ENCODE data around the gene FRMD8.

DNA sequence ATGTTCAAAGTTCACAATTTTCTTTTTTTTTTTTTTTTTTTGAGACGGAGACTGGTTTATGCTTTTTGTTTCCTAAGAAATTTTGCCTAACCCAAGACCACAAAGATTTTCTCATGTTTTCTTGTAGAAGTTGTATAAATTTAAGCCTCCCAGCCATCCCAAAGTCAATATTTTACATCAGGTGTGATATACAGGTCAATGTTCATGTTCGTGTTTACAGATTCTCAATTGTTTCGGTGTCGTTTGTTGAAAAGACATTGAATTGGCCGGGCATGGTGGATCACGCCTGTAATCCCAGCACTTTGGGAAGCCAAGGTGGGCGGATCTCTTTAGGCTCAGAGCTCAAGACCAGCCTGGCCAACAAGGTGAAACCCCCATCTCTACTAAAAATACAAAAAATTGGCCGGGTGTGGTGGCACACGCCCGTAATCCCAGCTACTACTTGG, 15.4 kb downstream of the FRMD8 start:
- TF ChIP-seq, protein P1, sequence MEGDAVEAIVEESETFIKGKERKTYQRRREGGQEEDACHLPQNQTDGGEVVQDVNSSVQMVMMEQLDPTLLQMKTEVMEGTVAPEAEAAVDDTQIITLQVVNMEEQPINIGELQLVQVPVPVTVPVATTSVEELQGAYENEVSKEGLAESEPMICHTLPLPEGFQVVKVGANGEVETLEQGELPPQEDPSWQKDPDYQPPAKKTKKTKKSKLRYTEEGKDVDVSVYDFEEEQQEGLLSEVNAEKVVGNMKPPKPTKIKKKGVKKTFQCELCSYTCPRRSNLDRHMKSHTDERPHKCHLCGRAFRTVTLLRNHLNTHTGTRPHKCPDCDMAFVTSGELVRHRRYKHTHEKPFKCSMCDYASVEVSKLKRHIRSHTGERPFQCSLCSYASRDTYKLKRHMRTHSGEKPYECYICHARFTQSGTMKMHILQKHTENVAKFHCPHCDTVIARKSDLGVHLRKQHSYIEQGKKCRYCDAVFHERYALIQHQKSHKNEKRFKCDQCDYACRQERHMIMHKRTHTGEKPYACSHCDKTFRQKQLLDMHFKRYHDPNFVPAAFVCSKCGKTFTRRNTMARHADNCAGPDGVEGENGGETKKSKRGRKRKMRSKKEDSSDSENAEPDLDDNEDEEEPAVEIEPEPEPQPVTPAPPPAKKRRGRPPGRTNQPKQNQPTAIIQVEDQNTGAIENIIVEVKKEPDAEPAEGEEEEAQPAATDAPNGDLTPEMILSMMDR (IDR thresholded peaks at IDR 0.05 in 4 of 5, conservative IDR thresholded peaks at IDR 0.05 in 1 of 5), result no peak
- TF ChIP-seq POLR2A (IDR thresholded peaks at IDR 0.05), result no peak

All from gastrocnemius medialis (tissue), 4 donors.